Stimulated activated CD4-positive, alpha-beta T cell treated with anti-CD3 and anti-CD28 coated beads, Interleukin-12 subunit alpha, Interleukin-12 subunit beta, amount 100 ng/mL, for 48 hours (primary cell): ENCODE results near the gene CLTCL1.
"Not testable (repeated sequence)": the region's sequence is repeated elsewhere in the genome, so short reads cannot be mapped to it uniquely, and the experiment has no call there.

Experiments
- DNase-seq, 3 donors: peaks; one replicate each; pipeline ENCODE4 v3.0.0-alpha.2; 2020; ENCODE audit warnings: low read depth in 2 of 3, low spot score in 1 of 3

The CLTCL1 gene

GRCh38 chr22:19220867-19221266, 70.7 kb downstream of the CLTCL1 start:
- DNase-seq: no peak

GRCh38 chr22:19218541-19219233, 72.8 kb downstream of the CLTCL1 start:
- DNase-seq: no peak

GRCh38 chr22:19216579-19216978, 74.9 kb downstream of the CLTCL1 start:
- no peak for DNase-seq

GRCh38 chr22:19215360-19215759, 76.2 kb downstream of the CLTCL1 start:
- DNase-seq: no peak

GRCh38 chr22:19214078-19214473, 77.4 kb downstream of the CLTCL1 start:
- no peak for DNase-seq

- DNase-seq: no peak
Observed at GRCh38 chr22:19213442-19214077, 78.0 kb downstream of the CLTCL1 start.

- DNase-seq: no peak
Observed at GRCh38 chr22:19213001-19213400, 78.5 kb downstream of the CLTCL1 start.

- DNase-seq: no peak
Observed at GRCh38 chr22:19212302-19212870, 79.1 kb downstream of the CLTCL1 start.

- no peak for DNase-seq
Observed at GRCh38 chr22:19210188-19210587, 81.3 kb downstream of the CLTCL1 start.

GRCh38 chr22:19208287-19208847, 83.2 kb downstream of the CLTCL1 start:
- DNase-seq: no peak

- DNase-seq: no peak
Observed at GRCh38 chr22:19207884-19208283, 83.6 kb downstream of the CLTCL1 start.

GRCh38 chr22:19207401-19207808, 84.1 kb downstream of the CLTCL1 start:
- DNase-seq: no peak

- no peak for DNase-seq
Observed at GRCh38 chr22:19206287-19206686, 85.2 kb downstream of the CLTCL1 start.

- DNase-seq: no peak
Observed at GRCh38 chr22:19204640-19205039, 86.9 kb downstream of the CLTCL1 start.

- no peak for DNase-seq
Observed at GRCh38 chr22:19203834-19204233, 87.7 kb downstream of the CLTCL1 start.

GRCh38 chr22:19202799-19203186, 88.7 kb downstream of the CLTCL1 start:
- not testable (repeated sequence) for DNase-seq

GRCh38 chr22:19201869-19202798, 89.4 kb downstream of the CLTCL1 start:
- no peak for DNase-seq

GRCh38 chr22:19201130-19201868, 90.2 kb downstream of the CLTCL1 start:
- no peak for DNase-seq

GRCh38 chr22:19199479-19199878, 92.0 kb downstream of the CLTCL1 start:
- DNase-seq: no peak
